Testis (tissue), 3 donors: ENCODE measurements around the gene SLC39A8. TPM values are rescaled to one million over a fixed set of nuclear protein-coding genes. Genes with fewer than 3 reads are reported as not detected.

Experiments
- DNase-seq: peaks from one replicate; pipeline ENCODE4 v3.0.0-alpha.2; 2019
- H3K27ac ChIP-seq, 2 donors: fragments of 200-600 bp; sonication (generic); one replicate each; pipeline ENCODE4 v1.5.1; 2019
- H3K27me3 ChIP-seq: fragments of 200-600 bp; sonication (generic); one replicate; pipeline ENCODE4 v1.5.1; 2019
- H3K36me3 ChIP-seq: fragments of 200-600 bp; sonication (generic); one replicate; pipeline ENCODE4 v1.5.1; 2017; ENCODE audit warnings: low read depth; ENCODE audit errors: missing control alignments
- H3K4me1 ChIP-seq: fragments of 200-600 bp; sonication (generic); one replicate; pipeline ENCODE4 v1.5.1; 2019
- H3K4me3 ChIP-seq, 2 donors: fragments of 200-600 bp; sonication (generic); one replicate each; pipeline ENCODE4 v1.5.1; 2017 to 2019
- H3K9me3 ChIP-seq: fragments of 200-600 bp; sonication (generic); one replicate; pipeline ENCODE4 v1.5.1; 2017
- POLR2A ChIP-seq: fragments of 450-650 bp; IDR thresholded peaks from one replicate; pipeline ENCODE4 v1.6.1; 2017; ENCODE audit warnings: antibody characterized with exemption, mild to moderate bottlenecking, moderate library complexity
- WGBS, 2 donors: methylation state at CpG; one replicate each; pipeline ENCODE4 v1.1.5; 2018; 5-methylcytosine and 5-hydroxymethylcytosine counted together
- intact Hi-C: fragments of 100-400 bp; cut with DNase I; formaldehyde crosslinking; loops from one replicate; pipeline ENCODE4 v1.15.1; 2023; ENCODE audit warnings: low total_unique reads
- polyA plus RNA-seq: library from polyadenylated mRNA; stranded (reverse); fragments of 350-450 nt; fragmentation: Illumina TruSeq; extraction: RNeasy Lipid Tissue Mini Kit (QIAGEN cat#74804); gene quantifications from one replicate; pipeline ENCODE4 v1.2.3, GENCODE V29; 2014; ENCODE audit warnings: low read depth, low replicate concordance; ENCODE audit not compliant: insufficient read depth
- total RNA-seq, 2 donors: library from RNA; depleted of rRNA; stranded (reverse); fragments of >200 nt; gene quantifications; one replicate each; pipeline ENCODE4 v1.2.3, GENCODE V29; 2016
- TF ChIP-seq, protein P1 (sequence below), 3 experiments: fragments of 450-650 bp in 2 of 3; fragments of 200-600 bp in 1 of 3; sonication (generic) in 1 of 3; IDR thresholded peaks; one replicate each; pipeline ENCODE4 v1.5.1; 2016 to 2019; ENCODE audit warnings: antibody characterized with exemption in 3 of 3, mild to moderate bottlenecking in 2 of 3, moderate library complexity in 1 of 3

SLC39A8 gene
- total and polyA plus RNA-seq, 3 donors from 2014 or later = 4.5 to 5.8 (median 5.3) TPM

DNA sequence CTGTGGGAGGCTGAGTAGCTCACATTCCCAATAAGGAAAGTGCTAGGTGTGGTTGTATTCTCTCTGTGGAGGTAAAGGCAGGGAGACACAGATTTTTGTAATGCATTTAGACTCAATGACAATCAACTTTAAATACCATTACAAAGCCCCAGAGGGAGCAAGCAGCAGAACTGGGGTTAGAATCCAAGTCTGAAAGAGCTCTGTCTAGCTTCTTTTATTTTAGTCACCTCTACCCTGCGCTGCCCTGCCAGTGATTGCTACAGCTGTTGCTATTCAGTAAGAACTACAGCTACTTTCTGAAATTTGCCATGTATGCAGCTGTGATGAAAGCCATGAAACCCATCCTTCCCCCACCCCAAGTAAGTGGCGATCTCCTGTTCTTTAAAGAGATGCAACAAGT is 22.5 kb downstream of the SLC39A8 start:
- H3K27ac ChIP-seq = no peak overlapping the region
- H3K9me3 ChIP-seq = no peaks in the 10 kb centered on the region
- DNase-seq = no peak
- no peaks in the 10 kb centered on the region for H3K36me3 ChIP-seq
- WGBS, 2 donors = 94% methylated on average over 2 of the region's 2 CpGs
- no peaks in the 10 kb centered on the region for H3K27me3 ChIP-seq
- intact Hi-C loops = no loop called here
- TF ChIP-seq, protein P1, sequence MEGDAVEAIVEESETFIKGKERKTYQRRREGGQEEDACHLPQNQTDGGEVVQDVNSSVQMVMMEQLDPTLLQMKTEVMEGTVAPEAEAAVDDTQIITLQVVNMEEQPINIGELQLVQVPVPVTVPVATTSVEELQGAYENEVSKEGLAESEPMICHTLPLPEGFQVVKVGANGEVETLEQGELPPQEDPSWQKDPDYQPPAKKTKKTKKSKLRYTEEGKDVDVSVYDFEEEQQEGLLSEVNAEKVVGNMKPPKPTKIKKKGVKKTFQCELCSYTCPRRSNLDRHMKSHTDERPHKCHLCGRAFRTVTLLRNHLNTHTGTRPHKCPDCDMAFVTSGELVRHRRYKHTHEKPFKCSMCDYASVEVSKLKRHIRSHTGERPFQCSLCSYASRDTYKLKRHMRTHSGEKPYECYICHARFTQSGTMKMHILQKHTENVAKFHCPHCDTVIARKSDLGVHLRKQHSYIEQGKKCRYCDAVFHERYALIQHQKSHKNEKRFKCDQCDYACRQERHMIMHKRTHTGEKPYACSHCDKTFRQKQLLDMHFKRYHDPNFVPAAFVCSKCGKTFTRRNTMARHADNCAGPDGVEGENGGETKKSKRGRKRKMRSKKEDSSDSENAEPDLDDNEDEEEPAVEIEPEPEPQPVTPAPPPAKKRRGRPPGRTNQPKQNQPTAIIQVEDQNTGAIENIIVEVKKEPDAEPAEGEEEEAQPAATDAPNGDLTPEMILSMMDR (IDR thresholded peaks at IDR 0.05) = no peak
- no peak for TF ChIP-seq POLR2A
- H3K4me1 ChIP-seq = no peaks in the 10 kb centered on the region
- H3K4me3 ChIP-seq = no peak overlapping the region

DNA sequence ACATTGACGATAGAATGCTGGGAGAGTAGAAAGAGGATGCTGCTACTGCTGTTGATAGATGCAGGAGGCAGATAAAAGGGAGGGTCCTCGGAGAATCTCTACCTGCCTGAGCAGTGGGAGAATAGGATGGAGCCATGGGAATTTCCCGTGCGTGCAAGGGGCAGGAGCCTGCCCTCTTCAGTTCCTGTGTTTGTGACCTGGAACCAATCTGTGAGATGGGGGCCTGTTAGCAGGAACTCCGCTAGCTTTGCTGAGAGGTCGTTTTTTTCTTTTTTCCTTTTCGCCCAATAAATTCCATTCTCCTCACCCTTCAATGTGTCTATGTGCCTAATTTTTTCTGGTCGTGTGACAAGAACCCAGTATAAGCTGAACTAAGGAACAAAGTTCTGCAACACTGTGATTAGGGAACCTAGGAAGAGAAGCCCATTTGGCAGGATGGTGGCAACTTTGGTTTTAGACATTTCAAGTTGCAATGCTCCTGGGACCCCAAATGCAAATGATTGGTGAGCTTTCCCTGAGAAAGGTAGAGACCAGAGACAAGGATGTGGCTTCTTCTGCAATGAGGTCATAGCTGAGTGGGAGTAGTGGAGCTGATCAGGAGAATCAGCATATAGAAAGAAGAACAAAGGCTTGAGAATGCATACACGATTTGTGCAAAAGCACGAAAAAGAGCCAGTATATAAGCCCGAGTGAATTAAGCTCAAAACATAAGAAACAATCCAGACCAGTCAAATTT is 23.9 kb downstream of the SLC39A8 start:
- no peaks in the 10 kb centered on the region for H3K36me3 ChIP-seq
- no peak for DNase-seq
- no peak overlapping the region for H3K4me3 ChIP-seq
- no peaks in the 10 kb centered on the region for H3K9me3 ChIP-seq
- H3K4me1 ChIP-seq = no peaks in the 10 kb centered on the region
- WGBS, 2 donors = 89 to 90% methylated on average over 11 of the region's 11 CpGs
- TF ChIP-seq POLR2A = no peak
- TF ChIP-seq, protein P1 (IDR thresholded peaks at IDR 0.05) = no peak
- H3K27me3 ChIP-seq = no peaks in the 10 kb centered on the region
- intact Hi-C loops = no loop called here
- H3K27ac ChIP-seq = no peak overlapping the region

DNA sequence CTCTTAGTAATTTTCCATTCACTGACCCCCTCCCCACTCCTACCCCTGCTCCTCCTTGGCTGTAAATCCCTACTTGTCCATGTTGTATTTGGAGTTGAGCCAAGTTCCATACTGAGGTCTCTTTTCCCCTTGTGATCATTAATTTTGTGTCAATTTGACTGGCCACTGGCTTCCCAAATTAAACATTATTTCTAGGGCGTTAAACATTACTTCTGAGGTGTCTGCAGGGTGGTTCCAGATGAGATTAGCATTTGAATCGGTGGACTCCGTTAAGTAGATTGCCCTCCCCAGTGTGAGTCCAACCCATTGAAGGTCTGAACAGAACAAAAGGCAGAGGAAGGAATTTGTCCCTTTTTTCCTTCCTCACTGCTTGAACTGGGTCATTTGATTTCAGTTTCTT is 25.7 kb downstream of the SLC39A8 start:
- no peak for DNase-seq
- no peaks in the 10 kb centered on the region for H3K4me1 ChIP-seq
- H3K36me3 ChIP-seq = no peaks in the 10 kb centered on the region
- intact Hi-C loops = no loop called here
- no peaks in the 10 kb centered on the region for H3K9me3 ChIP-seq
- 66 to 73% methylated on average over 3 of the region's 3 CpGs for WGBS, 2 donors
- TF ChIP-seq, protein P1 (IDR thresholded peaks at IDR 0.05) = no peak
- TF ChIP-seq POLR2A = no peak
- H3K27me3 ChIP-seq = no peaks in the 10 kb centered on the region
- H3K4me3 ChIP-seq = no peak overlapping the region
- no peak overlapping the region for H3K27ac ChIP-seq

DNA sequence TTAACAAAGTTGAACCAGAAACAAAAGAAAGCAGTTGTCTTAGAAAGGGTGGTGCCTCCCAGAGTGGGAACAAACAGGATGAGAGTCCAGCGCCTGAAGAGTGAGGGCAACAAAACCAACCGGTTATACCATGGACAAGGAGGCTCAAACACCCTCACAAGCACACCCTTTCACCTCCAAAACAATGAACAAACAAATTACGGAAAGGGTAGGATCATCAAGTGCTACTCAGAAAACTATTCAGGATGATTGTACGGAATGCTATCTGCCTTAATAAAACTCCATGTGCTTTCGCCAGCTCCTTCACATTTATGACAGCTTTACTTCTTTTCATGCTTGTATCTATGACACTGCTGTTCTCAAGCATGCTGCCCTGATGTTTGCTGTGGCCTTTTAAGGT is 26.8 kb downstream of the SLC39A8 start:
- H3K4me3 ChIP-seq = no peak overlapping the region
- no peaks in the 10 kb centered on the region for H3K4me1 ChIP-seq
- WGBS, 2 donors = 77 to 82% methylated on average over 5 of the region's 5 CpGs
- TF ChIP-seq, protein P1 (IDR thresholded peaks at IDR 0.05) = no peak
- TF ChIP-seq POLR2A = no peak
- H3K9me3 ChIP-seq = no peaks in the 10 kb centered on the region
- no peaks in the 10 kb centered on the region for H3K36me3 ChIP-seq
- no peak overlapping the region for H3K27ac ChIP-seq
- H3K27me3 ChIP-seq = no peaks in the 10 kb centered on the region
- intact Hi-C loops = no loop called here
- no peak for DNase-seq

DNA sequence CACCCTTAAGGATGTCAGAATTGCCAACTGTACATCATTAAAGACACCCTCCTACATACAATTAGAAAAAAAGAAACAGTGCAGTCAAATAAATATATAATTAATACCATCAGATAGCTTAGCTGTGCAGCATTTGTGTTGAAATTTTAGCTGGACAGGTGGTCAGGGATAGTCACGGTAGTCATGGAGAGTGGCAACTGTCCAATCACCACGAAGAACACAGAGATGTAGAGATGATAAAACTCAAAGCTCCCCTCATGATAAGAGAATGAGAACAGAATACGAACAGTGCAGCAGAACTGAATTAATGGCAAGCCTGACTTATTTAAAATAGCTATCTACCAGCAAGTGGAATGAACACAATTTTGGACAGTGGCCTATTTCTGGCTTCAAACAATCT is 27.2 kb downstream of the SLC39A8 start:
- intact Hi-C loops = no loop called here
- H3K27me3 ChIP-seq = no peaks in the 10 kb centered on the region
- no peak overlapping the region for H3K27ac ChIP-seq

More for the DNA sequence above, 27.2 kb downstream of the SLC39A8 start:
- no peak for DNase-seq
- H3K36me3 ChIP-seq = no peaks in the 10 kb centered on the region
- no peaks in the 10 kb centered on the region for H3K9me3 ChIP-seq
- H3K4me1 ChIP-seq = no peaks in the 10 kb centered on the region
- TF ChIP-seq, protein P1 (IDR thresholded peaks at IDR 0.05) = no peak
- TF ChIP-seq POLR2A = no peak
- no peak overlapping the region for H3K4me3 ChIP-seq
- WGBS, 2 donors = 70 to 73% methylated on average over 3 of the region's 3 CpGs
